Measurements from ENCODE around the gene KLHDC7A.

- no peak for TF ChIP-seq CTCF (conservative IDR thresholded peaks at IDR 0.05)
- no peak for TF ChIP-seq ZFX (IDR thresholded peaks at IDR 0.05)
Observed at GRCh38 chr1:18474559-18475175, 6.1 kb upstream of the KLHDC7A start.
